OCI-LY7 (cell line): Measurements from ENCODE around the gene CAPN9. TPM values are rescaled to one million over a fixed set of nuclear protein-coding genes. Genes with fewer than 3 reads are reported as not detected.

ENCODE experiments used
- BruUV-seq: library from RNA; stranded (reverse); fragments of 400-500 nt; replicated peaks from 2 replicates; lab custom pipeline; 2021; lab: Mats Ljungman, UMichigan
- CTCF ChIA-PET: fragments of 300-600 bp; sonication (Branson Sonifier 250); formaldehyde crosslinking; loops from one replicate; lab custom pipeline; 2022; ENCODE audit warnings: antibody characterized with exemption; ENCODE audit not compliant: unreplicated experiment; lab: Charles Lee
- POLR2A ChIA-PET: fragments of 300-600 bp; sonication (Branson Sonifier 250); formaldehyde crosslinking; loops from one replicate; lab custom pipeline; 2022; ENCODE audit warnings: antibody characterized with exemption; lab: Charles Lee
- DNase-seq: peaks from one replicate; pipeline ENCODE4 v3.0.0-alpha.2; 2015; ENCODE audit warnings: low spot score
- H2AFZ ChIP-seq: fragments of 200-600 bp; sonication (generic), shearing (Covaris generic); 2 replicates; pipeline ENCODE4 v1.6.1; 2014; ENCODE audit warnings: mild to moderate bottlenecking, antibody characterized with exemption, low read length, moderate library complexity
- H3K27ac ChIP-seq: fragments of 200-600 bp; sonication (generic); 2 replicates; pipeline ENCODE4 v1.5.1; 2014; ENCODE audit warnings: mixed run types, low read depth, mild to moderate bottlenecking, moderate library complexity, low read length, inconsistent platforms; ENCODE audit not compliant: poor library complexity, severe bottlenecking
- H3K36me3 ChIP-seq: fragments of 200-600 bp; sonication (generic); 2 replicates; pipeline ENCODE4 v1.6.1; 2014; ENCODE audit warnings: mild to moderate bottlenecking, antibody characterized with exemption, low read length, moderate library complexity, mixed read lengths; ENCODE audit not compliant: insufficient read depth
- H3K4me1 ChIP-seq: fragments of 200-600 bp; sonication (generic); 2 replicates; pipeline ENCODE4 v1.5.1; 2014; ENCODE audit warnings: mild to moderate bottlenecking, low read length; ENCODE audit not compliant: insufficient read depth, poor library complexity, severe bottlenecking
- H3K4me2 ChIP-seq: fragments of 200-600 bp; sonication (generic); 2 replicates; pipeline ENCODE4 v1.6.1; 2014; ENCODE audit warnings: mild to moderate bottlenecking, low read length
- H3K4me3 ChIP-seq: fragments of 200-600 bp; sonication (generic); 2 replicates; pipeline ENCODE4 v1.5.1; 2014; ENCODE audit warnings: mild to moderate bottlenecking, low read depth, low read length; ENCODE audit not compliant: poor library complexity, severe bottlenecking
- H3K79me2 ChIP-seq: fragments of 200-600 bp; sonication (generic); 2 replicates; pipeline ENCODE4 v1.6.1; 2016; ENCODE audit warnings: low read depth, mild to moderate bottlenecking, low read length, moderate library complexity, mixed read lengths; ENCODE audit not compliant: insufficient read depth
- H3K9me2 ChIP-seq: fragments of 200-600 bp; sonication (generic); 2 replicates; pipeline ENCODE4 v1.6.1; 2016; ENCODE audit warnings: mild to moderate bottlenecking, low read length, mixed read lengths; ENCODE audit not compliant: insufficient read depth
- H3K9me3 ChIP-seq: fragments of 200-600 bp; sonication (generic); 2 replicates; pipeline ENCODE4 v1.6.1; 2014; ENCODE audit warnings: mild to moderate bottlenecking, mixed run types, low read length, mixed read lengths
- H4K20me1 ChIP-seq: fragments of 200-600 bp; sonication (generic); 2 replicates; pipeline ENCODE4 v1.6.1; 2014; ENCODE audit warnings: mild to moderate bottlenecking, antibody characterized with exemption, low read length, moderate library complexity, mixed read lengths; ENCODE audit not compliant: insufficient read depth
- EZH2phosphoT487 ChIP-seq: fragments of 200-600 bp; sonication (generic); IDR thresholded peaks from 2 replicates; pipeline ENCODE4 v1.6.1; 2018; ENCODE audit warnings: low read depth, borderline replicate concordance, mild to moderate bottlenecking, mixed run types, antibody characterized with exemption, low read length, moderate library complexity, mixed read lengths
- intact Hi-C: fragments of 100-400 bp; cut with micrococcal nuclease; formaldehyde crosslinking; loops from one replicate; pipeline ENCODE4 v1.10.0; 2022; ENCODE audit not compliant: unreplicated experiment
- total RNA-seq, 2 experiments: library from RNA; depleted of rRNA in 1 of 2; stranded (reverse); fragments of >200 nt in 1 of 2; shearing (Covaris generic) in 1 of 2; gene quantifications; 2 replicates each; pipeline ENCODE4 v1.2.3, GENCODE V29; 2014 to 2022
- TF ChIP-seq, protein P1 (sequence below): fragments of 200-600 bp; sonication (generic); conservative IDR thresholded peaks from 2 replicates; pipeline ENCODE4 v1.5.1; 2014; ENCODE audit warnings: mild to moderate bottlenecking, antibody characterized with exemption, low read length, moderate library complexity, mixed read lengths

The CAPN9 gene
- total RNA-seq, 2 experiments from 2014 or later: not detected

- no peak for TF ChIP-seq EZH2phosphoT487
- TF ChIP-seq, protein P1, sequence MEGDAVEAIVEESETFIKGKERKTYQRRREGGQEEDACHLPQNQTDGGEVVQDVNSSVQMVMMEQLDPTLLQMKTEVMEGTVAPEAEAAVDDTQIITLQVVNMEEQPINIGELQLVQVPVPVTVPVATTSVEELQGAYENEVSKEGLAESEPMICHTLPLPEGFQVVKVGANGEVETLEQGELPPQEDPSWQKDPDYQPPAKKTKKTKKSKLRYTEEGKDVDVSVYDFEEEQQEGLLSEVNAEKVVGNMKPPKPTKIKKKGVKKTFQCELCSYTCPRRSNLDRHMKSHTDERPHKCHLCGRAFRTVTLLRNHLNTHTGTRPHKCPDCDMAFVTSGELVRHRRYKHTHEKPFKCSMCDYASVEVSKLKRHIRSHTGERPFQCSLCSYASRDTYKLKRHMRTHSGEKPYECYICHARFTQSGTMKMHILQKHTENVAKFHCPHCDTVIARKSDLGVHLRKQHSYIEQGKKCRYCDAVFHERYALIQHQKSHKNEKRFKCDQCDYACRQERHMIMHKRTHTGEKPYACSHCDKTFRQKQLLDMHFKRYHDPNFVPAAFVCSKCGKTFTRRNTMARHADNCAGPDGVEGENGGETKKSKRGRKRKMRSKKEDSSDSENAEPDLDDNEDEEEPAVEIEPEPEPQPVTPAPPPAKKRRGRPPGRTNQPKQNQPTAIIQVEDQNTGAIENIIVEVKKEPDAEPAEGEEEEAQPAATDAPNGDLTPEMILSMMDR: no peak
- CTCF ChIA-PET: no interaction called here
- no peak for DNase-seq
- Histone ChIP-seq H2AFZ (no peak overlapping the region), H3K4me1 (no peaks in the 10 kb centered on the region), H3K27ac (no peak overlapping the region), H4K20me1 (no peaks in the 10 kb centered on the region), H3K79me2 (no peaks in the 10 kb centered on the region), H3K9me2 (no peaks in the 10 kb centered on the region), H3K36me3 (no peaks in the 10 kb centered on the region), H3K9me3 (no peaks in the 10 kb centered on the region), H3K4me2 (no peak overlapping the region), H3K4me3 (no peak overlapping the region)
- intact Hi-C loops: no loop called here
- BruUV-seq: no TSS peak
- POLR2A ChIA-PET: no interaction called here
These were observed 72.8 kb downstream of the CAPN9 start for GRCh38 chr1:230819976-230820375.

DNA sequence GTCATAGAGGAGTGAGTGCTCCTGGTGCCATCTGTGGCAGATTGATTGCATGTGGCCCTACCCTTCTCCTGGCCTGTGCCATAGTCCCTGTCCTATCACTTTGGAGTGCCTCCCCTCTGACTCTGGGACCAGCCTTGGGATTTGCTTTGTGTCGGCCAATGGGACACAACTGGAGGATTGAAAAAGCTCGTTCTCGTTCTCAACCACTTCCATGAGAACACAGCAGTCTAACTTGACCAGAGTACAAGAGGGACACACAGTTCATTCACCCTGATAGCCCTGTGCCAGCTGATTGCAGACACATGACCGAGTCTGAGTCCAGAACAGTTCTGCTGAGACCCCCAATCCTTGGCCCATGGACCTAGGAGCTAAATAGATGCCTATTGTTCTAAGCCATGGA is 73.4 kb downstream of the CAPN9 start:
- no peaks in the 10 kb centered on the region for H4K20me1 ChIP-seq
- no peaks in the 10 kb centered on the region for H3K9me2 ChIP-seq
- no TSS peak for BruUV-seq
- no peak overlapping the region for H3K4me2 ChIP-seq
- H3K4me3 ChIP-seq: no peak overlapping the region
- H3K79me2 ChIP-seq: no peaks in the 10 kb centered on the region
- no peaks in the 10 kb centered on the region for H3K9me3 ChIP-seq
- DNase-seq: no peak
- H3K27ac ChIP-seq: no peak overlapping the region
- CTCF ChIA-PET: no interaction called here
- TF ChIP-seq EZH2phosphoT487: no peak
- TF ChIP-seq, protein P1: no peak
- H2AFZ ChIP-seq: no peak overlapping the region
- intact Hi-C loops: no loop called here
- no peaks in the 10 kb centered on the region for H3K4me1 ChIP-seq
- no peaks in the 10 kb centered on the region for H3K36me3 ChIP-seq
- POLR2A ChIA-PET: no interaction called here

- no peaks in the 10 kb centered on the region for H4K20me1 ChIP-seq
- ChIA-PET POLR2A (no interaction called here), CTCF (no interaction called here)
- H3K9me3 ChIP-seq: no peaks in the 10 kb centered on the region
- no peak for TF ChIP-seq EZH2phosphoT487
- TF ChIP-seq, protein P1: no peak
- no peak overlapping the region for H3K4me3 ChIP-seq
- intact Hi-C loops: no loop called here
- BruUV-seq: no TSS peak
- H2AFZ ChIP-seq: no peak overlapping the region
- H3K79me2 ChIP-seq: no peaks in the 10 kb centered on the region
- no peak overlapping the region for H3K4me2 ChIP-seq
- no peak for DNase-seq
- H3K36me3 ChIP-seq: no peaks in the 10 kb centered on the region
- H3K27ac ChIP-seq: no peak overlapping the region
- H3K4me1 ChIP-seq: no peaks in the 10 kb centered on the region
- H3K9me2 ChIP-seq: no peaks in the 10 kb centered on the region
These were observed 74.2 kb downstream of the CAPN9 start for GRCh38 chr1:230821346-230821745.
